Heart left ventricle (tissue), 13 donors: ENCODE results near the gene TCF7.

Source experiments
- POLR2A ChIP-seq, 2 donors: fragments of 450-650 bp; IDR thresholded peaks; one replicate each; pipeline ENCODE4 v1.6.1; 2017; ENCODE audit warnings: antibody characterized with exemption in 2 of 2, mild to moderate bottlenecking in 2 of 2, moderate library complexity in 2 of 2
- TF ChIP-seq, protein P1 (sequence below), 12 donors: fragments of 200-600 bp; sonication (generic) in 4 of 12; IDR thresholded peaks; one replicate each; pipeline versions ENCODE4 v1.5.0 to v1.8.0; 2018 to 2022; ENCODE audit warnings: antibody characterized with exemption in 12 of 12, mild to moderate bottlenecking in 5 of 12
- donor health status: ischemic (EF 13 %, LVEDD 7.1; RV severe dilation, severe dysfunction).
- donor health status: DM: no; HTN: yes; CAD: no.
- donor health status: DM: no; HTN: no; CAD: no.
- donor health status: ischemic (EF 25% LVEDD 6.9; RV normal size, moderate dysfunction).
- donor health status: ischemic (EF 25% LVEDD 5.7; RV mildly dilated, moderate dysfunction).
- donor health status: ischemic (EF 35%, LVEDD 5.7; RV mildly dilated, moderate dysfunction).
- donor health status: nonischemic (EF 11% LVEDD 7.7; RV severe dilation, severe dysfunction).
- donor health status: DM: yes; HTN: yes; CAD: no.
- donor health status: PGD.
- donor health status: ischemic (EF 29% LVEDD 5.4; RV normal size, mild dysfunction).
- donor health status: nonischemic (EF 23%, LVEDD 6.1; RV moderate dilation, normal function).

DNA sequence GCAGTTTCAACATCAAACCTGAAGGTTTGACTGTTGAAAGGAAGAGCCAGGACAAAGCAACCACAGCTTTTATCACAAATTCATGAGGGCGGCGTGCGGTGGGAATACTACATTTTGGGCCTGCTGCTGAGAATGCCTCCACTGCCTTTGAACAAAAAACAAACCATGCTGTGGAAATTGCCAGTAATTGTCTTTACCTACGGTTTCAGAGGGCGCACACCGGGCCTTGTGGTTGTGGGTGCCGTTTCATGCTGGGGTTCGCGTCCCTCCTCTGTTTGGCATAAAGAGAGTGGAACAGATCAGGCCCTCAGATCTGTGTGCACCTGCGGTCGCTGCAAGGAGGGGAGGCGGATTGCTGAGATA is 27.6 kb upstream of the TCF7 start:
- TF ChIP-seq, protein P1, sequence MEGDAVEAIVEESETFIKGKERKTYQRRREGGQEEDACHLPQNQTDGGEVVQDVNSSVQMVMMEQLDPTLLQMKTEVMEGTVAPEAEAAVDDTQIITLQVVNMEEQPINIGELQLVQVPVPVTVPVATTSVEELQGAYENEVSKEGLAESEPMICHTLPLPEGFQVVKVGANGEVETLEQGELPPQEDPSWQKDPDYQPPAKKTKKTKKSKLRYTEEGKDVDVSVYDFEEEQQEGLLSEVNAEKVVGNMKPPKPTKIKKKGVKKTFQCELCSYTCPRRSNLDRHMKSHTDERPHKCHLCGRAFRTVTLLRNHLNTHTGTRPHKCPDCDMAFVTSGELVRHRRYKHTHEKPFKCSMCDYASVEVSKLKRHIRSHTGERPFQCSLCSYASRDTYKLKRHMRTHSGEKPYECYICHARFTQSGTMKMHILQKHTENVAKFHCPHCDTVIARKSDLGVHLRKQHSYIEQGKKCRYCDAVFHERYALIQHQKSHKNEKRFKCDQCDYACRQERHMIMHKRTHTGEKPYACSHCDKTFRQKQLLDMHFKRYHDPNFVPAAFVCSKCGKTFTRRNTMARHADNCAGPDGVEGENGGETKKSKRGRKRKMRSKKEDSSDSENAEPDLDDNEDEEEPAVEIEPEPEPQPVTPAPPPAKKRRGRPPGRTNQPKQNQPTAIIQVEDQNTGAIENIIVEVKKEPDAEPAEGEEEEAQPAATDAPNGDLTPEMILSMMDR (IDR thresholded peaks at IDR 0.05): no peak
- TF ChIP-seq POLR2A (IDR thresholded peaks at IDR 0.05): no peak
